ENCODE measurements around the gene MYEF2. TPM values are rescaled to one million over a fixed set of nuclear protein-coding genes. Genes with fewer than 3 reads are reported as not detected.

The MYEF2 gene, protein sequence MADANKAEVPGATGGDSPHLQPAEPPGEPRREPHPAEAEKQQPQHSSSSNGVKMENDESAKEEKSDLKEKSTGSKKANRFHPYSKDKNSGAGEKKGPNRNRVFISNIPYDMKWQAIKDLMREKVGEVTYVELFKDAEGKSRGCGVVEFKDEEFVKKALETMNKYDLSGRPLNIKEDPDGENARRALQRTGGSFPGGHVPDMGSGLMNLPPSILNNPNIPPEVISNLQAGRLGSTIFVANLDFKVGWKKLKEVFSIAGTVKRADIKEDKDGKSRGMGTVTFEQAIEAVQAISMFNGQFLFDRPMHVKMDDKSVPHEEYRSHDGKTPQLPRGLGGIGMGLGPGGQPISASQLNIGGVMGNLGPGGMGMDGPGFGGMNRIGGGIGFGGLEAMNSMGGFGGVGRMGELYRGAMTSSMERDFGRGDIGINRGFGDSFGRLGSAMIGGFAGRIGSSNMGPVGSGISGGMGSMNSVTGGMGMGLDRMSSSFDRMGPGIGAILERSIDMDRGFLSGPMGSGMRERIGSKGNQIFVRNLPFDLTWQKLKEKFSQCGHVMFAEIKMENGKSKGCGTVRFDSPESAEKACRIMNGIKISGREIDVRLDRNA
- total RNA-seq (2013) = 0.42 TPM
- polyA plus RNA-seq (under 1 TPM in 1 of 3 donors, not detected in 2; 0.37 TPM), polyA minus RNA-seq (0.08 TPM in 1 of 2 replicates, not detected in the other), total RNA-seq (0.26 to 14.8 (median 0.75) reads per million in 11 experiments)

- intact Hi-C loops (cut with micrococcal nuclease) = no loop called here
- TF ChIP-seq CTCF (IDR thresholded peaks at IDR 0.05) = no peak
- Histone ChIP-seq H4K20me1 (ENCODE audit: insufficient read depth, low read length) (no peaks in the 10 kb centered on the region), H3K27me3 (ENCODE audit: control insufficient read depth in 2 of 2, insufficient read depth in 2 of 2, low read length in 2 of 2) (peaks cover 29 to 30% of the 10 kb centered on the region in 2 donors), H3K9ac (ENCODE audit: insufficient read depth, low read length, poor library complexity, severe bottlenecking) (peak within 1 kb of the TSS; percentile 48), H3K4me2 (replicated peaks; ENCODE audit: extremely low read depth, low read length, poor library complexity, severe bottlenecking) (peak within 1 kb of the TSS; percentile 76), H3K27ac (ENCODE audit: low read depth in 1 of 2, low read length in 2 of 2) (no peak within 1 kb of the TSS), H3K4me3 (replicated peaks in 1 of 3; ENCODE audit: low read depth in 2 of 3, low read length in 3 of 3) (peak within 1 kb of the TSS in 2 of 3 experiments; percentile 42 to 71), H3K79me2 (ENCODE audit: insufficient read depth, low read length) (no peaks in the 10 kb centered on the region), H3K9me3 (replicated peaks in 1 of 2; ENCODE audit: control insufficient read depth in 1 of 2, insufficient read depth in 1 of 2, low read length in 2 of 2) (peaks cover 0 to 6% of the 10 kb centered on the region in 2 donors), H3K4me1 (ENCODE audit: control insufficient read depth in 1 of 2, insufficient read depth in 2 of 2, low read length in 2 of 2) (peaks cover 4 to 13% of the 10 kb centered on the region in 2 donors), H2AFZ (ENCODE audit: insufficient read depth, low read depth, low read length, poor library complexity, severe bottlenecking) (peak within 1 kb of the TSS; percentile 76), H3K36me3 (replicated peaks in 1 of 2; ENCODE audit: control insufficient read depth in 1 of 2, insufficient read depth in 2 of 2, low read length in 2 of 2) (no peaks in the 10 kb centered on the region)
- Mint-ChIP-seq H3K27ac (peak within 1 kb of the TSS in 1 of 7 donors; percentile 26), H3K36me3 (peaks cover 0 to 3% of the 10 kb centered on the region in 2 donors), H3K9me3 (peaks cover 0 to 5% (median under 1%) of the 10 kb centered on the region in 7 donors), H3K4me3 (peak within 1 kb of the TSS; percentile 79 to 92), H3K27me3 (ENCODE audit: low read depth in 3 of 3) (peaks cover 23 to 35% (median 25%) of the 10 kb centered on the region in 3 donors), H3K4me1 (peaks cover 7% of the 10 kb centered on the region)
- 4% methylated on average over 70 of the region's 71 CpGs for WGBS (ENCODE audit: insufficient coverage)
- DNase-seq = peak in 1 of 3 donors; percentile 16
Measured at GRCh38 chr15:48177766-48178647, at the start of gene MYEF2. Gene MYEF2 (minus strand): TSS chr15:48178295. CDS start chr15:48178237, 58 bp downstream.

GRCh38 chr15:48225771-48226170, 47.7 kb upstream of the MYEF2 start:
- intact Hi-C loops (cut with micrococcal nuclease) = no loop called here

More at GRCh38 chr15:48225771-48226170, 47.7 kb upstream of the MYEF2 start:
- Mint-ChIP-seq H3K36me3 (no peaks in the 10 kb centered on the region), H3K4me3 (no peak overlapping the region), H3K4me1 (no peaks in the 10 kb centered on the region), H3K9me3 (peaks cover 0 to 4% (median 1%) of the 10 kb centered on the region in 7 donors), H3K27ac (no peak overlapping the region), H3K27me3 (ENCODE audit: low read depth in 3 of 3) (peaks cover 0 to 3% (median 1%) of the 10 kb centered on the region in 3 donors)
- DNase-seq = no peak
- no peaks in the 10 kb centered on the region for H3K36me3 ChIP-seq (replicated peaks in 1 of 2; ENCODE audit: control insufficient read depth in 1 of 2, insufficient read depth in 2 of 2, low read length in 2 of 2)
- no peak for TF ChIP-seq CTCF (IDR thresholded peaks at IDR 0.05)
- H2AFZ ChIP-seq (ENCODE audit: insufficient read depth, low read depth, low read length, poor library complexity, severe bottlenecking) = no peak overlapping the region
- no peaks in the 10 kb centered on the region for H3K27me3 ChIP-seq (ENCODE audit: control insufficient read depth in 2 of 2, insufficient read depth in 2 of 2, low read length in 2 of 2)
- no peaks in the 10 kb centered on the region for H3K79me2 ChIP-seq (ENCODE audit: insufficient read depth, low read length)
- no peak overlapping the region for H3K4me3 ChIP-seq (replicated peaks in 1 of 3; ENCODE audit: low read depth in 2 of 3, low read length in 3 of 3)
- no CpG with 5 or more reads among the region's 3 CpGs for WGBS (ENCODE audit: insufficient coverage)
- H3K27ac ChIP-seq (ENCODE audit: low read depth in 1 of 2, low read length in 2 of 2) = no peak overlapping the region
- no peaks in the 10 kb centered on the region for H3K9me3 ChIP-seq (replicated peaks in 1 of 2; ENCODE audit: control insufficient read depth in 1 of 2, insufficient read depth in 1 of 2, low read length in 2 of 2)
- H3K4me1 ChIP-seq (ENCODE audit: control insufficient read depth in 1 of 2, insufficient read depth in 2 of 2, low read length in 2 of 2) = no peaks in the 10 kb centered on the region
- H3K4me2 ChIP-seq (replicated peaks; ENCODE audit: extremely low read depth, low read length, poor library complexity, severe bottlenecking) = no peak overlapping the region
- H4K20me1 ChIP-seq (ENCODE audit: insufficient read depth, low read length) = no peaks in the 10 kb centered on the region
- H3K9ac ChIP-seq (ENCODE audit: insufficient read depth, low read length, poor library complexity, severe bottlenecking) = no peak overlapping the region
